GM12864 (cell line): ENCODE results near the gene AP1AR.

Source experiments
- DNase-seq: peaks from one replicate; pipeline ENCODE4 v3.0.0-alpha.2; 2011; ENCODE audit warnings: low read depth
- H3K4me3 ChIP-seq: 2 replicates; pipeline ENCODE4 v1.5.1; 2011; ENCODE audit warnings: mild to moderate bottlenecking, low read depth, low read length, control low read depth
- CTCF ChIP-seq: IDR thresholded peaks from 2 replicates; pipeline ENCODE4 v1.5.1; 2011; ENCODE audit warnings: low read depth, mild to moderate bottlenecking, moderate library complexity, low read length, control low read depth, inconsistent platforms; ENCODE audit errors: missing control alignments

The AP1AR gene

GRCh38 chr4:112270640-112271421, 39.2 kb downstream of the AP1AR start:
- no peak for TF ChIP-seq CTCF
- no peak for DNase-seq
- no peak overlapping the region for H3K4me3 ChIP-seq

DNA sequence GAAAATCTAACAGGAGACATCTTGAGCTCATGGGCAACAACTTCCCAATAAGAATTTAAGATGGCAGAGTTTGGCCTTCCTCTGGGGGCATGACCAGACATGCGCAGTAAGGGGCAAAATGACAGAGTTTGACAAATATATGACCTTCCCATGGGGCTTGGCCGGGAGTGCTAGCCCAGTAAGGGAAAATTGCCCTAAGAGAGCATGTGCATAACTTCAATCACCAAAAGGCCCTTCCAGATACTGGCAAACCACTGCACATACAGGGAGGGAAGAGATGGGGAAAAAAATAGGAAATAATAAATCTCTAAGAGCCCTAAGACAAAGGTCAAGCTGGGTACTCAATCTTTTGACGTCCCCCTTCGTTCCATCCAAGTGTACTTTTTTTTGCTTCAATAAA, 40.7 kb downstream of the AP1AR start:
- H3K4me3 ChIP-seq, result no peak overlapping the region
- no peak for TF ChIP-seq CTCF
- no peak for DNase-seq

- DNase-seq, result no peak
- no peak for TF ChIP-seq CTCF
- no peak overlapping the region for H3K4me3 ChIP-seq
Measured at GRCh38 chr4:112274959-112275358, 43.4 kb downstream of the AP1AR start.

- DNase-seq, result no peak
- H3K4me3 ChIP-seq, result no peak overlapping the region
- TF ChIP-seq CTCF, result no peak
Measured at GRCh38 chr4:112276113-112276512, 44.5 kb downstream of the AP1AR start.

- no peak for DNase-seq
Measured at GRCh38 chr4:112277220-112277619, 45.6 kb downstream of the AP1AR start.

DNA sequence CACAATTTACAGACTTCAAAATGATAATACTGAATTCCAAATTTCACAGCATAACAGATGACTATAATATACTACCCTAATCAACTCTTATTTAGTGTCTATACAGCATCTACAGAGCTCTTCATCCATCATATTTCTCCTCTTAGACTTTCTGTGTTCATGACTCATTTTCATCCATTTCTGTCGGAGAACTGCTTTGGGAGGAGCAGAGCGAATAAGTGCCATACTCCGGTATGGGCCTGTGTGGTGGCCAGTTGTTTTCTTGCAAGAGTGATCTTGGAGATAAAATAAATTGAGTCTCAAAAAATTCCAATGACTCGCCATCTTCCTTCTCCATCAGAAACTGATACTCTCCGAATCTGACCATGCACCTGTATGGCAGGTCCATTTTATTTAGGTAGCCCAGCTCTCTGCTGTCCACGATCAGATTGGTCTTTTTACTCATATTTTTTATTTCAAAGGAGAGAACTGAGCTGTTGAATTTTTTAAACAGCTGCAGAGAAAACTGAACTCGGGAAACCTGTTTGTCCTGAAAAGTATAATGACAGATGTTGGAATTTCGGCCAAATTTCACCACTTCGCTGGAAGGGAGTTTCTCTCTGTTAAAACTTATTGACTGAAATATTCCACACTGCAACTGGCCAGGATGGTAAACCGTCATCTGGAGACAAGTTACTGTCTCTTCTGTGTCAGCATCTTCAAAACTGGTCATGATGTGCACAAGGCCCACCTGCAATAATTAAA, 46.3 kb downstream of the AP1AR start:
- DNase-seq, result no peak

More at GRCh38 chr4:112277220-112277619, 45.6 kb downstream of the AP1AR start:
- no peak for TF ChIP-seq CTCF
- no peak overlapping the region for H3K4me3 ChIP-seq

More for the DNA sequence above, 46.3 kb downstream of the AP1AR start:
- no peak for TF ChIP-seq CTCF
- no peak overlapping the region; the same call in 1 of the 2 replicates for H3K4me3 ChIP-seq
